Left colon (tissue), 2 donors: ENCODE data around the gene KCNS3. TPM values are rescaled to one million over a fixed set of nuclear protein-coding genes. Genes with fewer than 3 reads are reported as not detected.

ENCODE experiments used
- ATAC-seq: fragments of 200-7000 bp; cut with Tn5 transposase; one replicate; pipeline ENCODE4 v1.9.1; 2020; ENCODE audit warnings: mild to moderate bottlenecking, moderate library complexity
- DNase-seq, 2 donors: peaks; one replicate each; pipeline ENCODE4 v3.0.0-alpha.2; 2020
- intact Hi-C, 2 donors: fragments of 100-400 bp; cut with DNase I in 1 of 2; cut with micrococcal nuclease in 1 of 2; formaldehyde crosslinking; loops; one replicate each; pipeline versions ENCODE4 v1.11.2 to v1.14.0; 2022; cut with DNase I, micrococcal nuclease
- long read RNA-seq: library from polyadenylated mRNA; unstranded; transcript quantifications from one replicate; pipeline ENCODE4 v2.0.0, GENCODE V29; 2021
- total RNA-seq, 2 donors: library from RNA; stranded (reverse); fragmentation: NEBNext Ultra II Directional; extraction: Animal tissue kit (Norgen Biotek cat#: 25700); gene quantifications; one replicate each; pipeline ENCODE4 v1.2.1, GENCODE V29; 2021
- donor health status: DM: no; HTN: no; CAD: no.
- donor health status: DM: yes; HTN: yes; CAD: no.

KCNS3 gene, protein sequence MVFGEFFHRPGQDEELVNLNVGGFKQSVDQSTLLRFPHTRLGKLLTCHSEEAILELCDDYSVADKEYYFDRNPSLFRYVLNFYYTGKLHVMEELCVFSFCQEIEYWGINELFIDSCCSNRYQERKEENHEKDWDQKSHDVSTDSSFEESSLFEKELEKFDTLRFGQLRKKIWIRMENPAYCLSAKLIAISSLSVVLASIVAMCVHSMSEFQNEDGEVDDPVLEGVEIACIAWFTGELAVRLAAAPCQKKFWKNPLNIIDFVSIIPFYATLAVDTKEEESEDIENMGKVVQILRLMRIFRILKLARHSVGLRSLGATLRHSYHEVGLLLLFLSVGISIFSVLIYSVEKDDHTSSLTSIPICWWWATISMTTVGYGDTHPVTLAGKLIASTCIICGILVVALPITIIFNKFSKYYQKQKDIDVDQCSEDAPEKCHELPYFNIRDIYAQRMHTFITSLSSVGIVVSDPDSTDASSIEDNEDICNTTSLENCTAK
- total RNA-seq, result 10 to 100 TPM; 19.0 to 21.2 TPM
- long read RNA-seq, transcript KCNS3-201 (3 exons, 2,333 nt), result major isoform, 69 of 75 reads
- long read RNA-seq, partial matches to known transcripts, result 5 of 75 reads
- long read RNA-seq, other reads (novel, unspliced or antisense), result 1 of 75 reads

DNA sequence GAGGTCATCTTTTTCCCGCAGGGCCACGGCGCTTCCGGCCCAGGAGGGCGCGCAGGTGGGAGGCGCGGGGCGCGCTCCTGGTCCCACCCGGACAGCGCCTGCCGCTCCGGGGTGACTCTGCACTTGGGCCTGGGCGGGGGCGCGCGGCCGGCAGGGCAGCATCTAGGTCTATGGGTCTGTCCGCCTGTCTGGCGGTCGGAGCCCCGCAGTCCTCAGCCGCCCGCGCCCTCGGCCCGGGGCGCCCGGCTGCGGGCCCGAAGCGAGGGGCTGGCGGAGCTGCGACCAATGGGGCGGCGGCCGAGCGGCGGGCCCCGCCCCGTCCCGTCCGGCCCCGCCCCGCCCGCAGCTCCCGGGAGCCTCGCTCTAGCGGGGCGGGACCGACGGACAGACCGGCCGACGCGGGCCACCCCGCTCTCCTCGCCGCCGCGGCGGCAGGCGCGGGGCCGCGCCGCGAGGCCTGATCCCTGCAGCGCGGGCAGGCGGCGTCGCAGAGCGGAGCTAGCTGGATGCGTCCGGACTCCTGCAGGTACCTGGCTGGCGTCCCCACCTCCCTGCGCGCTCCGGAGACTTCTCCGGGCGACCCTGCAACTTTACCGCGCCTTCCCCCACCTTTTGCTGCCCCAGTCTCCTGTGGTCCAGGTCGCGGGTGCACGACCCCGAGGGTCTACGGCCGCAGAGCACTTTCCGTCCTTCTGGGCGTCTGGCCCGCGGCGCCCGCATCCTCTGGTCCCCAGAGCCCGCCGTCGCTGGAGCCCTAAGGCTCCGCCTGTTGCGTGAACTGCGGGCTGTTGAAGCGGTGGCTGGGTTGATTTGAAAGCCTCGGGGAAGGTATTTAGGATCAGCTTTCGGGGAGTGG lies at the start of gene KCNS3:
Gene KCNS3 (plus strand): TSS at position 387 of the 856 bp plus-strand sequence. CDS start 52,342 bp downstream, outside the sequence.
- DNase-seq (peak; percentile 32 to 69), ATAC-seq (peak; percentile 81)
- intact Hi-C loops, result no loop called here

DNA sequence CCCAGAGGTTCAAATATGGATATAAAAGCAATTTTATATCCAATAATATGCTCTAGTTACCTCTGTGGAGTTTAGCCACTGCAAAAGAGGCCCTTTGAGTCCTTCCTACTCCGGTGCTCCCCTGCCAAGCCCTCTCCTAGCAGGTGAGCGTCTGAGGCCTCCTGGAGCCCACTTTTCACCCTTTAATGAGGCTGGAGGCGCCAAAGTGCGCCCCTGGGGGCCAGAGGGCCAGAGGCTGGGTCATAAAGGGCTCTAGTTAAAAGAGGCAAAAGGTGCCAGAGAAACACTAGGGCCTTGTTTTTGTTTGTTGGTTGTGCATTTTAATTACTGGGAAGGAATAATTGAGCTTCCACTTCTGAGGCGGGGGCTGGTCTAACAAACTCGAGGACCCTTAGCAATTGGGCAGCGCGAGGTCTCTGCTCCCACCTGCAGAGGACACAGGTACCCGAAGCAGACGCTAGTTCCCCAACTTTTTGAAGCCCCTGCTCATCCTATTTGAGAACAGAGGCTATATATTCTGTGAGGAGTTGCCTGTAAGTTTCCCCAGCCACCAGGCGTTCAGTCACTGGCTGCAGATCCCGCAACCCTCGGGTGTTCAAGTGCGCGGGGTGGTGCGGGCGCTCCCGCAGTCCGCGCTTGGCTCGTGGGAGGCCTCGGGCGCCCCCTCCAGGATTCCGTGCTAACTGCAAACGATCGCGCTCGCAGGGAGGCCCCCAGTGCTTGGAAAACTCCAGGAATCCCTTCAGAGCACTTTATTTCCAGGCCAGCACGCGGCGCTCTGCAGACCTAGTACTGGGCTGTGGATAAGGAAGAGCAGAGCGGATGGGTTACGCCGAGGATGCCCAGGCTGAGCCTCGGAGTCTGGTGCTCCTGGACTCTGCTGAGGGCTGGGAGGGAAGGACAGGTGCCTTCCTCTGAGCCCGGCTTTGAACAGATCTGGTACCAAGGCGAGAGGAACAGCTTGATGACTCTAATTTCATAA lies 48.1 kb upstream of the KCNS3 start:
- intact Hi-C loops, result loop anchor here in 1 of 2 donors (10.0 kb wide), 1 partner anchor 106 kb away; no protein-coding TSS in a partner anchor
- DNase-seq, result peak; percentile 74 to 85
- peak; percentile 96 for ATAC-seq

DNA sequence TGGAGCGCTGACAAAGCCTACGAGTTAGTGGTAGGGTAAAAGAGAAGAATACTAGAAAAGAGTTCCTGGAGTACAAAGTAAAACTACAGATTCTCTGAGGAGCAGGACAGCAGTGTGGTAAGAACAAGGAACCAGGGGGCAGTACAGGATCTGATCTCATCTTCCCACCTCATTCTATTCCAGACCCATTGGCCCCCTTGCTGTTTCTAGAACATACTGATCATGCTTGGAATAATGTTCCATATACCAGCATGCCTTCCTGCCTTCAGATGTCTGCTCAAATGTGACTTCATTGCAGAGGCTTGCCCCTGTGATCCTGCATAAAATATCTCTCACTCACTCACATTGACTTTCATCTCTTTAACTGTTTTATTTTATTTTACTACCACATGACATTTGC lies 43.0 kb upstream of the KCNS3 start:
- DNase-seq, result no peak
- ATAC-seq, result no peak
- intact Hi-C loops, result loop anchor here in 1 of 2 donors (10.0 kb wide), 1 partner anchor 111 kb away; no protein-coding TSS in a partner anchor

DNA sequence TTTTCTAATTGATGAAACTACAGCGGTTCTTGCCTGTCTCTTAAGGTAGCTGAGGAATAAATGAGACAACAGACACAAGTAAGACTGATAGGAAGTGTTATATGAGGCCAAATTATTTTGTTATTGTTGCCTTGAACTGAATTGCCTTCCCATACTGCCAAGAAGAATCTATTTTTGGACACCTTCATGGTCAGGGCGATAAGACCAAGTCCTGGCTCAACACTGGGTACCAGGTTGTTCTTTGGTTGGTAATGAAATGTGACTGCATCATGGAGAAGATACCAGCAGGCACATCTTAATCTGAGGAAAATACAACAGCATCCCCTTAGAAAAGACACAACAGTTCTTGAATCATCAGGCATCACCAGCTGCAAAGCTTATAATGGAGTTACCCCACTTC lies 38.5 kb upstream of the KCNS3 start:
- intact Hi-C loops, result loop anchor here in 1 of 2 donors (10.0 kb wide), 1 partner anchor 115 kb away; no protein-coding TSS in a partner anchor
- ATAC-seq, result no peak
- no peak for DNase-seq

DNA sequence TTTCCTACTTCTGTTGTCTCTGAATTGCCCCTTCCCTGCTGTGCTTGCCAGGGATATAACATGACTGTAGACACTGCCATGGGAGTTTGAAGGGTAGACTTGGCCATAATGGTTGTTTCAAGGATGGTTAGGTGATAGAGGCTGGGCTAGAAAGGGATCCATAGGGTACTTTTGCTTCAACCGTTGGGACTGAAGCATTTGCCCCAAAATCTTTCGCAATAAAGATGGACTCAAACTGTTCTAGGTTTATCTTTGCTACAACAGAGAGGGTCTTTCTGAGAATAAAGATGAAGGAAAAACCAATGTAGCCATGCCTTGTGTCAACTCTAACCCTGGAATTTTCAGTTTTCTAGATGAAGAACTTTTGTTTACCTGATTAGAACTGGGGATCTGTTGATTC lies 35.0 kb upstream of the KCNS3 start:
- ATAC-seq (no peak), DNase-seq (no peak)
- intact Hi-C loops, result no loop called here

DNA sequence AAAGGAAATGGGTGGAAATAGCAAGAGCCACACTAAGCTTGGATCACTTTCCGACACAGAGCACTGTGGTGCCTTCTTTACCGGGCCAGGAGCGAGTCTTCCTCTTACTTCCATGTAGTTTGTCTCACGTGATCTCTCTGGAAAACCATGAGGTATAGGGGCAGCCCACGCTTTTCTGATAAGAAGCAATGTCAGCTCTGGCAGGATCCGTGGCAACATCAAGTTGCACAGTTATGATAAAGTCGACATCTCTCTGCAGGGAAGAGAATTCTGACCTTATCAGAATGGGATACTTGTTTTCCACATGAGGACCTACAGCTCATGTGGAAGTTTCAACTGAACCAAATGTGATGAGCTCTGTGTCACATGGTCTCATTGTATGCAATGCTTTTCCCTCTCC lies 32.7 kb upstream of the KCNS3 start:
- intact Hi-C loops, result no loop called here
- no peak for ATAC-seq

DNA sequence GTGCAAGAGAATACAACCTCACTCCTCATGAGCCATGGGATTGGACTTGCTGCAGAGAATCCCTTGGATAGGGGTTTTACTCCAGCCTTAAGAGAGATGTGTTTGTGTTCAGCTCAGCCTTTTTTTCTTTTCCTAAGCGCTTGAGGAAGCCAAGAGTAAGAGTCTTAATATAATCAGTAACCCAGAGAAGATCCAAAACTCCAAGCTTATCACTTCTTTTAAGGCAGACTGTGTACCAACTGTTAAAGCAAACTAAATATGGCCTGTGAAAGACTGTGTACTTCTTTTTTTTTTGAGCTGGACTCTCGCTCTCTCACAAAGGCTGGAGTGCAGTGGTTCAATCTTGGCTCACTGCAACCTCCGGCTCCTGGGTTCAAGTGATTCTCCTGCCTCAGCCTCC lies 31.8 kb upstream of the KCNS3 start:
- no peak for DNase-seq
- intact Hi-C loops, result no loop called here
- ATAC-seq, result no peak

More for the DNA sequence above, 32.7 kb upstream of the KCNS3 start:
- no peak for DNase-seq

DNA sequence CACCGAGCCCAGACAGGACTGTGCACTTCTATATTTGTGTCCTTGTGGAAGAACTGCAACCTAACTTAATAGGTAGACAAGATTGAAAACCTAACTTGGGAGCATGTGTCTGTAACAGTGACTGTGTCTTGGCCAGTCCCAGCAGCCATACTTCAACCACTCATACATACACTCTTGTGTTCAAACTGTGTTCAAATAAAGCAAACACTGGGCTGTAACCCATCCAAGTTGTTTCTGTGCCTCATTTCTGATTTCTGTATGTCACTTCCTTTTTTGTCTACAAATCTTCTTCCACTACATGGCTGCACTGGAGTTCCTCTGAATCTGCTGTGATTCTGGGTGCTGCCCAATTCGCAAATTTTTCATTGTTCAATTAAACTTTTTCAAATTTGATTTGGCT lies 31.2 kb upstream of the KCNS3 start:
- no peak for ATAC-seq
- intact Hi-C loops, result no loop called here
- DNase-seq, result no peak

DNA sequence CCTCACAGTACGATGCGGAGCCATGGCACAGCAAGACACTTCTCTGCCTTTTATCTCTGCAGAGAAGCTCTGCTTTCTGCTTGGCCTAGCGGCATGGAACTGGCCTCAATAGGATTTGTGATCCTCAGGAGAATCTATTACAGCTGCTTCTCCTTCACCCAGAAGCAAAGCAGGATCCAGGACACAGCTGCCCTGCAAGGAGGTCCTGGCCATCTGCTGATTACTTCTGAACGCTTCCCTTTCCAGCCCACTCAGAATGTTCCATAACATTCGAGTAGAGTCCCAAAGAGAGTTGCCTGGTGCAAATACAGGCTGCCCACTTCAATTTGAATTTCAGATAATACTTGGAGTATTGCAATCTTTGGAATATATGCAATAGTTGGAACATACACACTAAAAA lies 29.2 kb upstream of the KCNS3 start:
- ATAC-seq, result no peak
- intact Hi-C loops, result no loop called here

DNA sequence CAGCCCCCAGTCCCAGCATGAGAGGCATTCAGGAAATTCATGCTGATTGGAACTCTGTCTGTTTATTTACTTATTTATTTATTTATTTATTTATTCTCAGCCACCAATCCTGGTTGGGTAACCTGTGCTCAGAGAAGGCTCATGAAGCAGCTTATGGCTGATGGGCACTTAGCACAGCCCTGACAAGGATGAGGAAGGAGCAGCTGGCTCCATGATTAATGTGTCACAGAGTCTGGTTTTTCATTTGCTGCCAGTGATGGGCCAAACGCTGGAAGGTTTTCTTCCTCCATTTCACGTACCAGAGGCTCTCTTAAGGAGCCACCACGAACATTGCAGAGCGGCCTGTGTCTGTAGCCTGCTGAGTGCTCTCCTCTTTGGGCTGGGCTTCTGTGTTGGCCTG lies 28.3 kb upstream of the KCNS3 start:
- no peak for ATAC-seq
- DNase-seq, result no peak
- intact Hi-C loops, result loop anchor here in 1 of 2 donors (5.0 to 10.0 kb wide), 2 partner anchors 327 to 525 kb away; no protein-coding TSS in a partner anchor

More for the DNA sequence above, 29.2 kb upstream of the KCNS3 start:
- DNase-seq, result no peak

DNA sequence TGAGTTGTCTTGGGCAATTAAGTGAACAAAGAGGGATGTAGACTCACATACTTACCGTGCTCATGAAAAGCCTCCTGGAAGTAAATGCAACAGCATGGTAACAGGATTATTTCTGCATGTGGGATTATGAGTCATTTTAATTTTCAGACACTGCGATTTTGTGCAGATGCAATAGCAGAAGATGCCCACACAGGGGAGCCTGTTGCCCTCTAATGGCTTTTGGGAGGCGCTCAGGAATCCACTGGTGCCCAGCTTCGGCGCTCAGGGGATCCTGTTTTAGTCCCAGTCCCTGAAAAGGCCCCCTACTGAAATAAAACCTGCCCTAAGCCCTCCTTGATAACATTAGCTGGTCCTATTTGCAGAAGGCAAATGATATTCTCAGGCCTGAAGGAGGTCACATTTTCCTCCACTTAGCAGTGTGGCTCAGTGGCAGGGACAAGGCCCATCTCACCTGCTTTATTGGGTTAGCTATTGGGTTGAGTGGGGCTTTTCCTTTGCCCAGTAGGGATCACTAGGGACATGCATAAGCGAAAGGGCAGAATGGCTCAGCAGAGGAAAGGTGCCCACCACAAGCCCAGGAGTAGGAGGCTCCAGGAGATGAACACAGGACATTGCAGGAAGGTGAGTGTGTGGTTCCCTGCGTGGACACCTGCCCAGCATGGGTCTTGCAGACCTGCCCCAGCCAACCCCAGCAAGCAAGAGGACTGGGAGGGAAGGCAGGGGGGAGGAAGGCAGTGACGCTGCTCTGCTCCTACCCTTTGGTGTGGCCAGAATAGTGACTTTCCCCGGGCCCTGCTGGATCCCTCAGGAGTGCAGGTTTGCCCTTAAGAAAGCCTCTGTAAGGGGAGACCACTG lies 26.5 kb upstream of the KCNS3 start:
- ATAC-seq, result peak; percentile 74
- intact Hi-C loops, result loop anchor here in 1 of 2 donors (5.0 to 10.0 kb wide), 2 partner anchors 325 to 523 kb away; no protein-coding TSS in a partner anchor
- peak in 1 of 2 donors; percentile 48 for DNase-seq

DNA sequence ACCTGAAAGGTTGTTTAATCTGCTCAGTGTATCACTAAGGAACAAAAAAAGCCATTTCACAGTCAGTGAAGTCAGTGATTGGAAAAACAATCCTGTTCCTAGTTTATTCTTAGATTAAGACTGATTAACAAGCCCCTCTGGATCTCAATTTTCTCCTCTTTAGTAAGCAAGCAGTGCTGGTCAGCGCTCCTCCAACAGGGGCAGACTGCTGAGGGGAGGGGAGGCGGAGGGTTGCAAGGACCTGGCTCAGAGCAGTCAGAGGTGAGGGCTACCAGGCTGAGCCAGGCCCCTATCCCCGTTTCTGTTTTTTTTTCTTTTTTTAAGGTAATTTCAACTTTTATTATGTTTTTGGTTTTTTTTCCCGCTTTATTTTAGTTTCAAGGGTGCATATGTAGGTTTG lies 24.7 kb upstream of the KCNS3 start:
- DNase-seq (no peak), ATAC-seq (no peak)
- intact Hi-C loops, result loop anchor here in 1 of 2 donors (5.0 to 10.0 kb wide), 2 partner anchors 324 to 521 kb away; no protein-coding TSS in a partner anchor

DNA sequence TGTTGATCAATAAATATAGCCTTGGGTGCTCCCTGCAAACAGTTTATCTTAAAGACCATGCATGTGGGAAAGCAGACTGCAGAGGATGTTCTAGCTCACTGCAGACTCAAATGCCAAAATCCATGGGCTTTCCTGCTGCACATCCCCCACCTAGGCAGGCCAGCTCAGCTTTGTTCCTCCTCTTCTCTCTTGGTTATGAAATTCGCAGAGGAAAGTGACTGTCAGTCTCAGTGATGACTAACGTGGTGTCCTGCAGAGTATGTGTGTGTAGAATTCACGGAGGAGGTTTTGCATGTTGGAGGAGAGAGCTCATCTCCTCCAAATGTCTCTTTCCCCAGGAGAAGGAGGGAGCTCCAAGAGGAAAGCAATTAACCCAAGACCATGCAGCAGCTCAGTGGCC lies 21.4 kb upstream of the KCNS3 start:
- intact Hi-C loops, result loop anchor here in 1 of 2 donors (10.0 kb wide), 1 partner anchor 518 kb away; no protein-coding TSS in a partner anchor
- DNase-seq (no peak), ATAC-seq (no peak)

DNA sequence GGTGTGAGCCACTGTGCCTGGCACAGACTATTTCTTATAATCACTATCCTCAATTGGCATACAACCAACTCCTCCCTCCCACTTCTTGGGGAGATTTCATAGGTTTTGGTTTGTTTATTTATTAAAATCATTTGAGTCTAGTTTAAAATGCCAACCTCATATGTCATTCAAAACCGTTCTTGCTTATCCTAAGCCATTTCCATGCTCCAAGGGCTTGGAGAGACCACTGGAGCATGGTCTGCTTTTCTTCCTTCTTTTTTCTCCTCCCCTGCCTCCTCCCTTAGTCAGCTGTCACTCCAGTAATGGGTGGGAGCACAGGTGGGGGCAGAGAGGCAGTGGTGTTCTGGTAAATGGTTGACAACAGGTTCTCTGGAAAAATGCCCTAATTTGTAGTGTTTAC lies 20.4 kb upstream of the KCNS3 start:
- DNase-seq (no peak), ATAC-seq (no peak)
- intact Hi-C loops, result loop anchor here in 1 of 2 donors (10.0 kb wide), 1 partner anchor 517 kb away; no protein-coding TSS in a partner anchor

DNA sequence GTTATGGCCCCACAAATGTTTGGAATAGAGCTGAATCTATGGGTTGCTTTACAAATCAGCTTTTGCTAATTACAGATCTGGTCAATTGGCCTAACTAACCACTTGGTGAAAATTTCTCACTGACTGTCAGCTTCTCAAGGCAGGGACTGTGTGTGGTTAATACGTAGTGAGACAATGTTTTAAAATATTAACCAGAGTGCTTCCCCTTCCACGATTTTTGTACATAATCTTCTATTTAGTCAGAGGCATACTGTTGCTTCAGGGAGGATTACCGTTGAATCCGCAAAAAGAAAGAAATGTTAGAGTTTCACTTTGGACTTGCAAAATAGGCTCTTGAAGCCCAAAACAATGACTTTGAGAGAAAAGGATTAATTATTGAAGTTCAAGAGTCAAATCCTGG lies 14.9 kb upstream of the KCNS3 start:
- DNase-seq (no peak), ATAC-seq (no peak)
- intact Hi-C loops, result no loop called here

DNA sequence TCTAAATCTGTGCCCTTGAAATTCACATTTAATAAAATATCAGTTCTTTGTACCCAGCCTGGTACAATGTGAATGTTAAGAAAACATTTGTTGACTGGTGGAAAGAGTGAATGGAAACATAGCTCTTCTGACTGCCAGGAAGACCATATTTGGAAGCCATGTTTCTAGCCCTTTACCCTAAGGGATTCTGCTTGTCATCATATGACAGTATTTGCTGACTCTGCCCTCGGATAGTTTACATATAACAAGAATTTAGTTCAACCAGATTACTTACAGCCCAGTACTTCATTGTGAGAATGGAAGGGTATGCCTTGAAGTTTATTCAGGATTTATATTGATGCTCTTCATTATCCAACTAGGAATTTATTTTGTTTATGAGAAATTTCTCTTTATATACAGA lies 13.8 kb upstream of the KCNS3 start:
- intact Hi-C loops, result no loop called here
- no peak for DNase-seq

DNA sequence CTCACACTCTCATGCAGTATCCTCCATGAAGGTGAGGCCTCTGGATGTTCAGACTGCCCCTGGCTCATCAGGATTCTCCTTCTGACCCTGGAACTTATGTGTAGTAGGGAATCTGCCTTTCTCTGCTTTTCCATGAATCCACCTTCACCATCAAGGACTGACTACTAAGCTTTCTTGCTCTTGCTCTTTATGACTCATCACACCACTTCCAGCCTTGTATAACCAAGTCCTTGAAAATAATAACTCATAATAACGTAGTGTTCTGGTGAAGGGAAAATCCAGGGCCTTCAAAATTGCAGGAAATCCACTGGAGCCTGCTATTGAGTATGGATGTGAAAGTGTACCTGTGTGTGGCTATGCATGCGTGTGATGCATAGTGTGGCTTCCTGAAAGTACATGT lies 11.3 kb upstream of the KCNS3 start:
- ATAC-seq (no peak), DNase-seq (no peak)
- intact Hi-C loops, result no loop called here

More for the DNA sequence above, 13.8 kb upstream of the KCNS3 start:
- ATAC-seq, result no peak
